GM13977 (cell line): ENCODE data around the gene GALT.
A peak's percentile ranks its signal among the peaks of the same experiment; 100 is the strongest.

Source experiments
- DNase-seq: peaks from one replicate; pipeline ENCODE4 v3.0.0; 2012; ENCODE audit warnings: low spot score
- CTCF ChIP-seq: IDR thresholded peaks from 2 replicates; pipeline ENCODE4 v1.5.1; 2012; ENCODE audit warnings: mild to moderate bottlenecking, control low read depth; ENCODE audit not compliant: insufficient read depth; ENCODE audit errors: extremely low read depth, missing control alignments
- in situ Hi-C: fragments of 300-500 bp; cut with MboI; formaldehyde crosslinking; loops from one replicate; pipeline ENCODE4 v1.12.0; 2022; ENCODE audit warnings: low sequenced_read_pairs, low pct_unique_long_range_greater_than_20kb, mixed read lengths, inconsistent platforms; ENCODE audit not compliant: unreplicated experiment

GALT gene

GRCh38 chr9:34647084-34647403 lies 569 bp downstream of the GALT start:
- in situ Hi-C loops, result no loop called here
- TF ChIP-seq CTCF, result no peak
- DNase-seq, result no peak

- in situ Hi-C loops, result no loop called here
- TF ChIP-seq CTCF, result no peak
- no peak for DNase-seq
These were observed 1.2 kb downstream of the GALT start for GRCh38 chr9:34647651-34648050.

- in situ Hi-C loops, result no loop called here
These were observed 2.2 kb downstream of the GALT start for GRCh38 chr9:34648673-34649072.

GRCh38 chr9:34650816-34651215 lies 4.3 kb downstream of the GALT start:
- TF ChIP-seq CTCF, result no peak
- no peak for DNase-seq
- in situ Hi-C loops, result no loop called here

More at GRCh38 chr9:34648673-34649072, 2.2 kb downstream of the GALT start:
- no peak for DNase-seq
- no peak for TF ChIP-seq CTCF

- in situ Hi-C loops, result no loop called here
These were observed 4.8 kb downstream of the GALT start for GRCh38 chr9:34651321-34651720.

GRCh38 chr9:34651876-34652601 lies 5.6 kb downstream of the GALT start, which contains the start of gene IL11RA:
Gene IL11RA (plus strand): TSS chr9:34652185. CDS start chr9:34655218, 3,033 bp downstream.
- peak; percentile 52 for DNase-seq
- TF ChIP-seq CTCF, result no peak
- in situ Hi-C loops, result no loop called here

More at GRCh38 chr9:34651321-34651720, 4.8 kb downstream of the GALT start:
- no peak for DNase-seq
- TF ChIP-seq CTCF, result no peak

- in situ Hi-C loops, result no loop called here
- no peak for TF ChIP-seq CTCF
- no peak for DNase-seq
These were observed 6.1 kb downstream of the GALT start for GRCh38 chr9:34652602-34653000.
